ENCODE measurements around the gene TINAG. TPM values are rescaled to one million over a fixed set of nuclear protein-coding genes. Genes with fewer than 3 reads are reported as not detected.

TINAG gene
- total and polyA plus RNA-seq, 2 donors (not counting 3 experiments of a cell fraction or from before 2014, with no cell fraction given), result not detected

- Histone ChIP-seq H3K4me1 (ENCODE audit: control insufficient read depth, extremely low read depth, insufficient read depth, low read length) (no peaks in the 10 kb centered on the region), H3K27me3 (ENCODE audit: control insufficient read depth in 2 of 2, insufficient read depth in 2 of 2, low read length in 2 of 2) (no peaks in the 10 kb centered on the region), H3K36me3 (ENCODE audit: control insufficient read depth in 2 of 2, extremely low read depth in 1 of 2, insufficient read depth in 2 of 2, low read length in 2 of 2) (no peaks in the 10 kb centered on the region), H3K79me2 (ENCODE audit: control insufficient read depth, insufficient read depth, low read length) (no peaks in the 10 kb centered on the region), H3K9me3 (replicated peaks; ENCODE audit: control insufficient read depth, insufficient read depth, low read length) (no peaks in the 10 kb centered on the region), H3K9ac (replicated peaks; ENCODE audit: extremely low read depth, insufficient read depth, low read length) (no peak overlapping the region), H3K4me3 (replicated peaks in 1 of 3; ENCODE audit: insufficient read depth in 1 of 3, low read depth in 1 of 3, low read length in 3 of 3) (no peak overlapping the region), H3K4me2 (ENCODE audit: insufficient read depth, low read length) (no peak overlapping the region), H4K20me1 (replicated peaks; ENCODE audit: control insufficient read depth, extremely low read depth, insufficient read depth, low read length) (no peaks in the 10 kb centered on the region), H3K27ac (ENCODE audit: insufficient read depth, low read depth, low read length) (no peak overlapping the region), H3K9me1 (replicated peaks; ENCODE audit: control insufficient read depth, extremely low read depth, insufficient read depth, low read length) (no peaks in the 10 kb centered on the region), H2AFZ (ENCODE audit: low read depth, low read length) (no peak overlapping the region)
- TF ChIP-seq POLR2AphosphoS5 (IDR thresholded peaks at IDR 0.05; ENCODE audit: insufficient read depth, low read depth, low read length) (no peak), MAX (IDR thresholded peaks at IDR 0.05; ENCODE audit: insufficient read depth, insufficient read length) (no peak), GATA2 (IDR thresholded peaks at IDR 0.05; ENCODE audit: insufficient read depth, insufficient read length, low read depth, low read length) (no peak), JUN (IDR thresholded peaks at IDR 0.05; ENCODE audit: borderline replicate concordance, insufficient read depth, insufficient read length, low read depth) (no peak), FOS (IDR thresholded peaks at IDR 0.05; ENCODE audit: borderline replicate concordance, insufficient read depth, low read length) (no peak), CTCF (IDR thresholded peaks at IDR 0.05; ENCODE audit: extremely low read depth in 1 of 2, insufficient read depth in 1 of 2, low read depth in 1 of 2, low read length in 2 of 2) (no peak), POLR2A (IDR thresholded peaks at IDR 0.05; ENCODE audit: low read depth, low read length) (no peak), MYC (IDR thresholded peaks at IDR 0.05; ENCODE audit: low read depth, low read length) (no peak), EZH2 (IDR thresholded peaks at IDR 0.05; ENCODE audit: borderline replicate concordance, low read depth, low read length, severe bottlenecking) (no peak)
- POLR2A ChIA-PET, result no interaction called here
- FAIRE-seq (no peak), DNase-seq (ENCODE audit: low read depth, low spot score) (no peak)
- intact Hi-C loops (cut with micrococcal nuclease) (no loop called here), dilution Hi-C loops (cut with MboI; ENCODE audit: extremely low pct_ligation_motif_present, low sequenced_read_pairs) (no loop called here)
- CTCF ChIA-PET, result interaction anchor here (0.5 to 2.3 kb wide), 4 partner anchors 12 to 199 kb away, joined by 3 to 8 read pairs (median 4); no protein-coding TSS in a partner anchor
- no TSS peak for BruUV-seq (replicated peaks)
Observed at GRCh38 chr6:54284161-54284860, 23.9 kb upstream of the TINAG start.
